PC-3 (cell line): ENCODE measurements around the gene TNFSF15.

Source experiments
- CTCF ChIP-seq: fragments of 300-600 bp; sonication (generic); conservative IDR thresholded peaks from 2 replicates; pipeline ENCODE4 v1.5.1; 2017; ENCODE audit warnings: antibody characterized with exemption, low read depth, mild to moderate bottlenecking, low read length
- EZH2phosphoT487 ChIP-seq: fragments of 300-600 bp; sonication (generic); IDR thresholded peaks from 2 replicates; pipeline ENCODE4 v1.6.1; 2018; ENCODE audit warnings: mild to moderate bottlenecking, antibody characterized with exemption, low read length, borderline replicate concordance

- no peak for TF ChIP-seq CTCF
- TF ChIP-seq EZH2phosphoT487 = no peak
Observed at GRCh38 chr9:114810614-114811013, 4.8 kb upstream of the TNFSF15 start.
